Measurements from ENCODE around the gene LHB.

Gene LHB

GRCh38 chr19:49006905-49007304, 10.0 kb downstream of the LHB start:
- no peak for DNase-seq

- no peak for DNase-seq
Observed at GRCh38 chr19:49004964-49005614, 11.8 kb downstream of the LHB start.

GRCh38 chr19:49004133-49004532, 12.8 kb downstream of the LHB start:
- no peak for DNase-seq

GRCh38 chr19:48999481-49000325, 17.2 kb downstream of the LHB start:
- DNase-seq = no peak

GRCh38 chr19:48997972-48998371, 18.9 kb downstream of the LHB start:
- DNase-seq = no peak

GRCh38 chr19:48994035-48994386, 22.9 kb downstream of the LHB start:
- DNase-seq = no peak

GRCh38 chr19:48993175-48994034, 23.5 kb downstream of the LHB start, which contains the start of the genes GYS1 and RUVBL2:
GYS1 (minus strand) TSS chr19:48993309; CDS start chr19:48993112, 197 bp downstream.
RUVBL2 (plus strand) TSS chr19:48993887; CDS start chr19:48993912, 25 bp downstream.
- peak; percentile 97 to 99 for DNase-seq

- no peak for DNase-seq
Observed at GRCh38 chr19:48992581-48993174, 24.2 kb downstream of the LHB start.

- DNase-seq = no peak
Observed at GRCh38 chr19:48991873-48992580, 24.9 kb downstream of the LHB start.

GRCh38 chr19:48991011-48991609, 25.8 kb downstream of the LHB start:
- DNase-seq = no peak

- DNase-seq = no peak
Observed at GRCh38 chr19:48990400-48990799, 26.5 kb downstream of the LHB start.

- DNase-seq = no peak
Observed at GRCh38 chr19:48989701-48990291, 27.1 kb downstream of the LHB start.

GRCh38 chr19:48988860-48989259, 28.0 kb downstream of the LHB start:
- no peak for DNase-seq

GRCh38 chr19:48988286-48988685, 28.6 kb downstream of the LHB start:
- DNase-seq = no peak

- no peak for DNase-seq
Observed at GRCh38 chr19:48987323-48987722, 29.6 kb downstream of the LHB start.

- DNase-seq = no peak
Observed at GRCh38 chr19:48986211-48986610, 30.7 kb downstream of the LHB start.

GRCh38 chr19:48985711-48986110, 31.2 kb downstream of the LHB start:
- DNase-seq = no peak

- no peak for DNase-seq
Observed at GRCh38 chr19:48982280-48982679, 34.6 kb downstream of the LHB start.

GRCh38 chr19:48977061-48977460, 39.8 kb downstream of the LHB start:
- no peak for DNase-seq

- DNase-seq = no peak
Observed at GRCh38 chr19:48975947-48976847, 40.7 kb downstream of the LHB start.

Measured in cerebellar nuclear complex (tissue), 1 donor.